ENCODE data around the gene SLC5A6.

DNA sequence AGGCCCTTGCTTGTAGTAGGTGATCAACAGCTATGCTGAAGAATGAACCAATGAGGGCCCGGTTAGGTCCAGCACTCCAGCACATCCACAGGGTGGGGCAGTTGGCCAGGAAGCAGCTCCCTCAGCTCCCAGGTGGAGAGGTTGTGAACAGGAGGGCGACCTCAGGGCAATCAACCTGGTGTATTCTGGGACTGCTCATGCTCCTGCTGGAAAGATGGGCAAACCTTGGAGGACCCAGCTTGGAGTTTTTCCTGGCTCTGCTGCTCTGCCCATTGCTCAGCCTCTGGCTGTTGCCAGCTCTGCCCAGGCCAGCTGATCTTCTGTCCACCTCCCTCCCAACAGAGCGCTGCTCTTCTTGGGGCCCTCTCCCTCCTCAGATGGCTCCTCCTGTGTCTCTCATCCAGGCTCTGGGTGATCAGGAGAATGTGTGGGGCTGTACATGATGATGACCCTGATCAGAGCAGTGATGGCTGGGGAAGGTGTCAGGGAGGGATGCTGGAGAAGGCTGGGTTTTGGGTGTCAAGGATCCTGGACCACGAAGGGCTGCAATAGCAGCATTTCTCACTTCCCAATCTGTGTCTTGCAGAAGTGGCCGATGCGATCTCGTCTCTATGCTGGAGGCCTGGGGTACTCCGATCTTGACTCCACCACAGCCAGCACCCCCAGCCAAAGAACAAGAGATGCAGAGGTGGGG, 59.8 kb downstream of the SLC5A6 start:
- TF ChIP-seq POLR2AphosphoS5 (IDR thresholded peaks at IDR 0.05; ENCODE audit: borderline replicate concordance, low read depth, low read length) (no peak), EZH2 (IDR thresholded peaks at IDR 0.05) (no peak), FOXP2 (optimal IDR thresholded peaks at IDR 0.05; ENCODE audit: control extremely low read depth, extremely low read length, insufficient read depth) (no peak)

Data from SK-N-MC (cell line).